ENCODE measurements around the gene MAD1L1. TPM values are rescaled to one million over a fixed set of nuclear protein-coding genes. Genes with fewer than 3 reads are reported as not detected.
A peak's percentile ranks its signal among the peaks of the same experiment; 100 is the strongest.

MAD1L1 gene
- total and polyA plus RNA-seq, 2 of the 4 experiments (the other 2 are of a cell fraction): 29.0 to 40.9 TPM

DNA sequence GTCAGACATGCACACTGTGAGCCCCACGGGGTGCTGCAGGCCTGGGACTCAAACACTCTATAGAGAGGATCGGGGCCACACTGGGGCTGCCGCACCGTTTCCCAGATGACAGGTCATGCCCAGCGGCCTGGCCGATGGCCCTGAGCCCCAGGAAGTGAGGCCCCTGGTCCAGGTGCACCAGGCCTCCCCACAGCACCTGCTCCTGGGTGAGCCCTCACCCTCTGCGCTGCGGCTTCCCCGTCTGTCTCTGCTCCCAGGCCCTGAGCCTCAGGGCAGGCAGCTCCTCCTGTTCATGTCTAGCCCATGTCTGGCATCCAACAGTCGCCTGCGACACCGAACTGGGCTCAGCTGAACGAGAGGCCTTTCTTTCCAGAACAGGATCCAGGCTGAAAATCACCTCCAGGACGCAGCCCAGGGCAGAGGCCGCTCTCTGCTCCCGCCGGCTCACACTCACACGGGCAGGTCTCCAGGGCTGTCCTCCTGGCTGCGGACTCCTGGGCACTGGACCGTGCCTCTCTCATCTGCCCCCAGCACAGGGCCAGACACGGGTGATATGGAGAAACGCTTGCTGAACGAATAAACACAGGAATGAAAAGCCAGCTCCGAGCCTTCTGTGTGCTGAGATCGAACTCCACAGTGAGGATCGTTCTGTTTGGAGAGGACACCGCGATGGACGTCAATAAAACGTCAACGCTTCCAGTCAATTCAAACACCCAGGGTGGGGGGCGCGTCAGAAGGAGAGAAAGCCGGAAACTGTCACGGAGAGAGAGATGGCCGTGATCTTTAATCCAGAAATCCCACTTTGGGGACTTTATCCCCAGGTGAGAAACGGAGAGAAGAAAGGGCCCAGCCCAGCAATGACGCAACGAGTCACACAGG, 360.3 kb downstream of the MAD1L1 start:
- H4K91ac ChIP-seq (ENCODE audit: insufficient read depth, low read depth, low read length): no peak overlapping the region
- H3K4me3 ChIP-seq (ENCODE audit: insufficient read depth, low read depth, low read length): no peak overlapping the region
- POLR2A ChIA-PET (ENCODE audit: unreplicated experiment): no interaction called here
- no peak overlapping the region for H3K4ac ChIP-seq (ENCODE audit: low read depth, low read length)
- H3K36me3 ChIP-seq (ENCODE audit: control insufficient read depth, insufficient read depth, low read length): peaks cover 2% of the 10 kb centered on the region; the same call in 1 of the 2 replicates
- in situ Hi-C loops (cut with MboI; ENCODE audit: low sequenced_read_pairs): no loop called here
- H2BK20ac ChIP-seq (ENCODE audit: low read depth, low read length): no peak overlapping the region
- dilution Hi-C loops (cut with HindIII; ENCODE audit: low sequenced_read_pairs, unreplicated experiment): no loop called here
- H3K9ac ChIP-seq (ENCODE audit: low read depth, low read length): no peak overlapping the region
- no peak overlapping the region for H2AK5ac ChIP-seq (ENCODE audit: low read depth, low read length)
- no peak overlapping the region for H4K8ac ChIP-seq (ENCODE audit: low read depth in 2 of 2, low read length in 2 of 2)
- H3K27ac ChIP-seq (ENCODE audit: insufficient read depth, low read length): no peak overlapping the region
- H3K4me2 ChIP-seq (ENCODE audit: low read depth, low read length): no peak overlapping the region
- no peaks in the 10 kb centered on the region; the same call in 1 of the 2 replicates for H3K9me1 ChIP-seq (ENCODE audit: insufficient read depth, low read length)
- BruUV-seq (replicated peaks): no TSS peak
- H2BK15ac ChIP-seq (ENCODE audit: low read depth, low read length): no peak overlapping the region
- H3K4me1 ChIP-seq (ENCODE audit: control insufficient read depth, insufficient read depth, low read length): no peaks in the 10 kb centered on the region
- intact Hi-C loops (cut with micrococcal nuclease): no loop called here
- ATAC-seq (ENCODE audit: low read depth) (no peak), DNase-seq (no peak)
- H3K9me3 ChIP-seq (ENCODE audit: control insufficient read depth, insufficient read depth, low read length): no peaks in the 10 kb centered on the region
- 87% methylated on average over 15 of the region's 39 CpGs; no CpG with 5 or more reads in 1 of the 2 experiments for WGBS, 2 experiments (ENCODE audit: extremely low coverage in 2 of 2, insufficient read length in 1 of 2)
- no peak overlapping the region for H3K18ac ChIP-seq (ENCODE audit: low read depth, low read length)
- H2AFZ ChIP-seq (replicated peaks; ENCODE audit: low read length, poor library complexity): peak overlapping the region; percentile 43
- no peak overlapping the region for H3K56ac ChIP-seq (ENCODE audit: extremely low read depth, insufficient read depth, low read length)
- TF ChIP-seq MXI1 (IDR thresholded peaks at IDR 0.05; ENCODE audit: borderline replicate concordance, low read depth, low read length): no peak
- TF ChIP-seq RFX5 (IDR thresholded peaks at IDR 0.05; ENCODE audit: low read depth, low read length): no peak
- TF ChIP-seq, protein P1, sequence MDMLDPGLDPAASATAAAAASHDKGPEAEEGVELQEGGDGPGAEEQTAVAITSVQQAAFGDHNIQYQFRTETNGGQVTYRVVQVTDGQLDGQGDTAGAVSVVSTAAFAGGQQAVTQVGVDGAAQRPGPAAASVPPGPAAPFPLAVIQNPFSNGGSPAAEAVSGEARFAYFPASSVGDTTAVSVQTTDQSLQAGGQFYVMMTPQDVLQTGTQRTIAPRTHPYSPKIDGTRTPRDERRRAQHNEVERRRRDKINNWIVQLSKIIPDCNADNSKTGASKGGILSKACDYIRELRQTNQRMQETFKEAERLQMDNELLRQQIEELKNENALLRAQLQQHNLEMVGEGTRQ (IDR thresholded peaks at IDR 0.05; ENCODE audit: low read depth, low read length): no peak
- no peak for TF ChIP-seq POLR2A (IDR thresholded peaks at IDR 0.05; ENCODE audit: low read depth, low read length)
- no peak for TF ChIP-seq MAFK (IDR thresholded peaks at IDR 0.05; ENCODE audit: low read depth, low read length)
- TF ChIP-seq RCOR1 (IDR thresholded peaks at IDR 0.05; ENCODE audit: insufficient replicate concordance, low read length): no peak
- TF ChIP-seq BHLHE40 (IDR thresholded peaks at IDR 0.05; ENCODE audit: low read depth, low read length): no peak
- TF ChIP-seq CHD1 (IDR thresholded peaks at IDR 0.05; ENCODE audit: low read depth, low read length): no peak
- no peak for TF ChIP-seq NFE2L2 (IDR thresholded peaks at IDR 0.05; ENCODE audit: low read depth, low read length)
- TF ChIP-seq RAD21 (IDR thresholded peaks at IDR 0.05; ENCODE audit: low read length): no peak
- no peaks in the 10 kb centered on the region for H4K20me1 ChIP-seq (ENCODE audit: insufficient read depth, low read length)
- H3K79me1 ChIP-seq (ENCODE audit: low read depth in 1 of 2, low read length in 2 of 2): peaks cover 0 to 12% of the 10 kb centered on the region in 2 experiments; a peak in 1 of 4 replicates
- no peak overlapping the region for H3K23ac ChIP-seq (ENCODE audit: low read depth, low read length)
- H2BK120ac ChIP-seq (ENCODE audit: low read depth, low read length): no peak overlapping the region
- no peak overlapping the region for H2AK9ac ChIP-seq (replicated peaks; ENCODE audit: low read depth, low read length, poor library complexity)
- no peaks in the 10 kb centered on the region for H3K27me3 ChIP-seq (ENCODE audit: control insufficient read depth, insufficient read depth, low read length)
- CTCF ChIA-PET: no interaction called here
- no peak overlapping the region for H4K5ac ChIP-seq (ENCODE audit: low read depth, low read length)
- no peak overlapping the region for H3K14ac ChIP-seq (replicated peaks; ENCODE audit: low read depth, low read length)
- H2BK5ac ChIP-seq (ENCODE audit: low read depth, low read length, poor library complexity, severe bottlenecking): no peak overlapping the region
